ENCODE measurements around the gene FBLN1.

GRCh38 chr22:45626198-45626651 is 123.5 kb downstream of the FBLN1 start:
- no peak for TF ChIP-seq CTCF (IDR thresholded peaks at IDR 0.05; ENCODE audit: poor library complexity, severe bottlenecking)
- no peak for TF ChIP-seq EP300 (conservative IDR thresholded peaks at IDR 0.05; ENCODE audit: poor library complexity, severe bottlenecking)
- TF ChIP-seq EZH2 (IDR thresholded peaks at IDR 0.05; ENCODE audit: borderline replicate concordance, insufficient read depth, low read length, poor library complexity, severe bottlenecking) = no peak
- TF ChIP-seq POLR2AphosphoS5 (IDR thresholded peaks at IDR 0.05) = no peak
- TF ChIP-seq MXI1 (conservative IDR thresholded peaks at IDR 0.05; ENCODE audit: poor library complexity, severe bottlenecking) = no peak
- no peak for TF ChIP-seq TAF1 (IDR thresholded peaks at IDR 0.05; ENCODE audit: low read depth)

All from neural cell (in vitro differentiated cells).